Kidney glomerular epithelial cell (primary cell): ENCODE data around the gene CDKN2A.
"Not testable (repeated sequence)": the region's sequence is repeated elsewhere in the genome, so short reads cannot be mapped to it uniquely, and the experiment has no call there.

ENCODE experiments used
- DNase-seq: peaks from one replicate; lab custom pipeline; 2025; lab: John Stamatoyannopoulos, UW

Gene CDKN2A

GRCh38 chr9:21982391-21982790, 11.8 kb downstream of the CDKN2A start:
- no peak for DNase-seq

GRCh38 chr9:21976334-21976875, 17.8 kb downstream of the CDKN2A start:
- no peak for DNase-seq

- DNase-seq: peak; percentile 54
Measured at GRCh38 chr9:21974722-21975409, 19.3 kb downstream of the CDKN2A start.

GRCh38 chr9:21974343-21974721, 19.9 kb downstream of the CDKN2A start:
- peak; percentile 22 for DNase-seq

- no peak for DNase-seq
Measured at GRCh38 chr9:21972361-21972760, 21.8 kb downstream of the CDKN2A start.

- DNase-seq: no peak
Measured at GRCh38 chr9:21970800-21971640, 23.2 kb downstream of the CDKN2A start.

- DNase-seq: no peak
Measured at GRCh38 chr9:21969951-21970799, 24.0 kb downstream of the CDKN2A start.

GRCh38 chr9:21969011-21969940, 24.9 kb downstream of the CDKN2A start:
- DNase-seq: no peak

- DNase-seq: no peak
Measured at GRCh38 chr9:21968331-21969010, 25.7 kb downstream of the CDKN2A start.

- DNase-seq: no peak
Measured at GRCh38 chr9:21967702-21968101, 26.5 kb downstream of the CDKN2A start.

- DNase-seq: no peak
Measured at GRCh38 chr9:21967169-21967568, 27.0 kb downstream of the CDKN2A start.

GRCh38 chr9:21966140-21966851, 27.9 kb downstream of the CDKN2A start:
- no peak for DNase-seq

GRCh38 chr9:21965401-21965951, 28.7 kb downstream of the CDKN2A start:
- DNase-seq: no peak

GRCh38 chr9:21964925-21965385, 29.2 kb downstream of the CDKN2A start:
- no peak for DNase-seq

GRCh38 chr9:21961569-21961968, 32.6 kb downstream of the CDKN2A start:
- no peak for DNase-seq

GRCh38 chr9:21959268-21959667, 34.9 kb downstream of the CDKN2A start:
- not testable (repeated sequence) for DNase-seq

- no peak for DNase-seq
Measured at GRCh38 chr9:21958833-21959232, 35.4 kb downstream of the CDKN2A start.

GRCh38 chr9:21945606-21946005, 48.6 kb downstream of the CDKN2A start:
- no peak for DNase-seq

- DNase-seq: no peak
Measured at GRCh38 chr9:21943464-21943863, 50.7 kb downstream of the CDKN2A start.
